HL-60 (cell line): ENCODE results near the gene PJA1.

Experiments used
- DNase-seq, 2 experiments: peaks; one replicate each; pipeline ENCODE4 v3.0.0-alpha.2; 2010 to 2020; ENCODE audit warnings: low read depth in 1 of 2, low spot score in 1 of 2
- H3K27ac ChIP-seq: fragments of 250-450 bp; sonication (Bioruptor Pico); replicated peaks from 2 replicates; pipeline ENCODE4 v1.5.1; 2020; ENCODE audit warnings: mild to moderate bottlenecking, moderate library complexity
- H3K27me3 ChIP-seq: fragments of 250-450 bp; sonication (Bioruptor Pico); 2 replicates; pipeline ENCODE4 v1.5.1; 2021; ENCODE audit warnings: mild to moderate bottlenecking, moderate library complexity; ENCODE audit not compliant: insufficient read depth, poor library complexity, severe bottlenecking
- H3K4me3 ChIP-seq: replicated peaks from 2 replicates; pipeline ENCODE4 v1.5.1; 2011; ENCODE audit warnings: mild to moderate bottlenecking, control low read depth, low read length; ENCODE audit not compliant: insufficient read depth
- GABPA ChIP-seq: IDR thresholded peaks from 2 replicates; pipeline ENCODE4 v1.6.1; 2012; ENCODE audit warnings: low read depth
- POLR2AphosphoS5 ChIP-seq: IDR thresholded peaks from 2 replicates; pipeline ENCODE4 v1.6.1; 2012; ENCODE audit warnings: low read depth
- REST ChIP-seq: IDR thresholded peaks from 2 replicates; pipeline ENCODE4 v1.6.1; 2012; ENCODE audit warnings: low read depth; ENCODE audit not compliant: insufficient replicate concordance
- SPI1 ChIP-seq: IDR thresholded peaks from 2 replicates; pipeline ENCODE4 v1.6.1; 2012; ENCODE audit warnings: low read depth, mild to moderate bottlenecking, borderline replicate concordance
- TF ChIP-seq, protein P1 (sequence below): IDR thresholded peaks from one replicate; pipeline ENCODE4 v1.5.1; 2011; ENCODE audit warnings: low read length, control low read depth, inconsistent platforms; ENCODE audit not compliant: insufficient read depth

Gene PJA1

DNA sequence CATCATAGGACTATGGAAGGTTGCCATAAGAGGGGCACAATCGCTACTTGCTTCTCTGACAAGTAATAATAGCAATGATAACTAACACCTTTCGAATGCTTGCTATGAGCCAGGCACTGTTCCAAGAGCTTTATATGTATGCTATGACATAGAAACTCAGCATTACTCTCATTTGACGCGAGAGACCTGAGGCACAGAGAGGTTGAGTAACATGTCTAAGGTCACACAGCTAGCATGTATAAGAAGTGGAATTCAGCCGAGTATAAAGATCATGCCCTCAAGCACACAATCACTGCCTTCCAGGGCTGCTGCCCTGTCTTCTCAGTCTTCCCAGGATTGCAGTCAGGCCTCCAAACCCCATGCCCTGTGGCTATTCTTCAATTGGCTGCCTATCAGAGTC is 19.5 kb downstream of the PJA1 start:
- H3K27me3 ChIP-seq, result no peaks in the 10 kb centered on the region
- H3K27ac ChIP-seq, result no peak overlapping the region

GRCh38 chrX:69144838-69145680 is 20.2 kb downstream of the PJA1 start:
- no peaks in the 10 kb centered on the region for H3K27me3 ChIP-seq
- TF ChIP-seq SPI1 (no peak), GABPA (no peak), POLR2AphosphoS5 (no peak), REST (no peak)
- TF ChIP-seq, protein P1, sequence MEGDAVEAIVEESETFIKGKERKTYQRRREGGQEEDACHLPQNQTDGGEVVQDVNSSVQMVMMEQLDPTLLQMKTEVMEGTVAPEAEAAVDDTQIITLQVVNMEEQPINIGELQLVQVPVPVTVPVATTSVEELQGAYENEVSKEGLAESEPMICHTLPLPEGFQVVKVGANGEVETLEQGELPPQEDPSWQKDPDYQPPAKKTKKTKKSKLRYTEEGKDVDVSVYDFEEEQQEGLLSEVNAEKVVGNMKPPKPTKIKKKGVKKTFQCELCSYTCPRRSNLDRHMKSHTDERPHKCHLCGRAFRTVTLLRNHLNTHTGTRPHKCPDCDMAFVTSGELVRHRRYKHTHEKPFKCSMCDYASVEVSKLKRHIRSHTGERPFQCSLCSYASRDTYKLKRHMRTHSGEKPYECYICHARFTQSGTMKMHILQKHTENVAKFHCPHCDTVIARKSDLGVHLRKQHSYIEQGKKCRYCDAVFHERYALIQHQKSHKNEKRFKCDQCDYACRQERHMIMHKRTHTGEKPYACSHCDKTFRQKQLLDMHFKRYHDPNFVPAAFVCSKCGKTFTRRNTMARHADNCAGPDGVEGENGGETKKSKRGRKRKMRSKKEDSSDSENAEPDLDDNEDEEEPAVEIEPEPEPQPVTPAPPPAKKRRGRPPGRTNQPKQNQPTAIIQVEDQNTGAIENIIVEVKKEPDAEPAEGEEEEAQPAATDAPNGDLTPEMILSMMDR, result no peak
- H3K4me3 ChIP-seq, result no peak overlapping the region
- no peak for DNase-seq
- no peak overlapping the region for H3K27ac ChIP-seq

More for the DNA sequence above, 19.5 kb downstream of the PJA1 start:
- TF ChIP-seq, protein P1, result no peak
- TF ChIP-seq GABPA (no peak), POLR2AphosphoS5 (no peak), REST (no peak), SPI1 (no peak)
- H3K4me3 ChIP-seq, result no peak overlapping the region
- DNase-seq, result no peak

DNA sequence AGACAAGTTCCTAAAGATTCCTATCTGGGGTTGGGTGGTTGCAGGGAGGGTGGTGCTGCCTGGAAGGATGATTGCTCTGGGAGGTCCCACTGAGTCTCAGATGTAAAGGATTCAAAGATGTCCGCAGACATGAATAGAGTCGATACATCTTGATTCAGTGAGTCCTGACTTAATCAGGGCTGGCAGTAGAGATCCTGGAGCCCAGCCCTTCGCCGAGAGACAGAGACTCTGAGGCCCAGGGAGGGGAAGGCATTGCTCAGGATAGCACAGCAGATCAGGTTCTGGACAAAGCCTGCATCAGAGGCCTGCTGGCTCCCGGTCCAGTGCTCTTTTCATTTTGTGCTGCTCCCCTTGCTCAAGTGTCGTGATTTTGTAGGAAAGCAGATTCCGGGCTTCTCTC is 21.7 kb downstream of the PJA1 start:
- TF ChIP-seq SPI1, result no peak
- TF ChIP-seq, protein P1, result no peak
- TF ChIP-seq GABPA, result no peak
- TF ChIP-seq POLR2AphosphoS5, result no peak
- no peak for TF ChIP-seq REST
- H3K4me3 ChIP-seq, result no peak overlapping the region
- no peak overlapping the region for H3K27ac ChIP-seq
- no peak for DNase-seq
- no peaks in the 10 kb centered on the region for H3K27me3 ChIP-seq
